Measurements from ENCODE around the gene CD24. TPM values are rescaled to one million over a fixed set of nuclear protein-coding genes. Genes with fewer than 3 reads are reported as not detected.
"Not testable (repeated sequence)": the region's sequence is repeated elsewhere in the genome, so short reads cannot be mapped to it uniquely, and the experiment has no call there.

Gene CD24
- total and polyA plus RNA-seq, 2 experiments from 2014 or later = 109 to 168 TPM

- Histone ChIP-seq H3K36me3 (no peaks in the 10 kb centered on the region), H3K9me3 (ENCODE audit: low read depth) (no peaks in the 10 kb centered on the region), H3K27ac (no peak overlapping the region), H3K27me3 (no peaks in the 10 kb centered on the region), H3K4me1 (ENCODE audit: low read depth) (no peaks in the 10 kb centered on the region), H3K4me3 (no peak overlapping the region)
- TF ChIP-seq CTCF (IDR thresholded peaks at IDR 0.05; ENCODE audit: low read depth, low read length) = peak; percentile 94
- DNase-seq (ENCODE audit: low read depth in 1 of 2, low spot score in 1 of 2) = peak; percentile 69 to 76
These were observed 23.0 kb upstream of the CD24 start for GRCh38 chr6:106997392-106998158.

GRCh38 chr6:106995640-106996039, 21.1 kb upstream of the CD24 start:
- no peak overlapping the region for H3K4me3 ChIP-seq
- no peaks in the 10 kb centered on the region for H3K9me3 ChIP-seq (ENCODE audit: low read depth)
- no peak overlapping the region for H3K27ac ChIP-seq
- no peaks in the 10 kb centered on the region for H3K4me1 ChIP-seq (ENCODE audit: low read depth)
- DNase-seq (ENCODE audit: low read depth in 1 of 2, low spot score in 1 of 2) = no peak
- TF ChIP-seq CTCF (IDR thresholded peaks at IDR 0.05; ENCODE audit: low read depth, low read length) = no peak
- no peaks in the 10 kb centered on the region for H3K36me3 ChIP-seq
- H3K27me3 ChIP-seq = no peaks in the 10 kb centered on the region

- not testable (repeated sequence) for H3K4me1 ChIP-seq (ENCODE audit: low read depth); DNase-seq (ENCODE audit: low read depth in 1 of 2, low spot score in 1 of 2); H3K27ac ChIP-seq; H3K27me3 ChIP-seq; H3K36me3 ChIP-seq; H3K4me3 ChIP-seq; H3K9me3 ChIP-seq (ENCODE audit: low read depth)
These were observed 15.2 kb upstream of the CD24 start for GRCh38 chr6:106989737-106990136.

GRCh38 chr6:106988664-106989063, 14.1 kb upstream of the CD24 start:
- no peaks in the 10 kb centered on the region for H3K27me3 ChIP-seq
- no peak for TF ChIP-seq CTCF (IDR thresholded peaks at IDR 0.05; ENCODE audit: low read depth, low read length)
- no peaks in the 10 kb centered on the region for H3K4me1 ChIP-seq (ENCODE audit: low read depth)

GRCh38 chr6:106981926-106982325, 7.4 kb upstream of the CD24 start:
- TF ChIP-seq CTCF (IDR thresholded peaks at IDR 0.05; ENCODE audit: low read depth, low read length) = no peak
- DNase-seq (ENCODE audit: low read depth in 1 of 2, low spot score in 1 of 2) = no peak
- no peaks in the 10 kb centered on the region for H3K9me3 ChIP-seq (ENCODE audit: low read depth)
- H3K36me3 ChIP-seq = no peaks in the 10 kb centered on the region
- H3K4me1 ChIP-seq (ENCODE audit: low read depth) = no peaks in the 10 kb centered on the region
- H3K4me3 ChIP-seq = no peak overlapping the region
- no peaks in the 10 kb centered on the region for H3K27me3 ChIP-seq
- H3K27ac ChIP-seq = no peak overlapping the region

More at GRCh38 chr6:106988664-106989063, 14.1 kb upstream of the CD24 start:
- DNase-seq (ENCODE audit: low read depth in 1 of 2, low spot score in 1 of 2) = no peak
- Histone ChIP-seq H3K4me3 (no peak overlapping the region), H3K27ac (no peak overlapping the region), H3K36me3 (no peaks in the 10 kb centered on the region), H3K9me3 (ENCODE audit: low read depth) (no peaks in the 10 kb centered on the region)

GRCh38 chr6:106980926-106981325, 6.4 kb upstream of the CD24 start:
- no peaks in the 10 kb centered on the region for H3K36me3 ChIP-seq
- no peak overlapping the region for H3K27ac ChIP-seq
- no peak for TF ChIP-seq CTCF (IDR thresholded peaks at IDR 0.05; ENCODE audit: low read depth, low read length)

More at GRCh38 chr6:106980926-106981325, 6.4 kb upstream of the CD24 start:
- no peak for DNase-seq (ENCODE audit: low read depth in 1 of 2, low spot score in 1 of 2)
- no peaks in the 10 kb centered on the region for H3K27me3 ChIP-seq
- no peaks in the 10 kb centered on the region for H3K4me1 ChIP-seq (ENCODE audit: low read depth)
- no peak overlapping the region for H3K4me3 ChIP-seq
- H3K9me3 ChIP-seq (ENCODE audit: low read depth) = no peaks in the 10 kb centered on the region
